Measurements from ENCODE around the gene AKT2.

- TF ChIP-seq POLR2A (IDR thresholded peaks at IDR 0.05) = no peak
- TF ChIP-seq CTCF (IDR thresholded peaks at IDR 0.05) = no peak
Observed at GRCh38 chr19:40272261-40272660, 12.9 kb downstream of the AKT2 start.
